ENCODE data around the gene SGPP2.

DNA sequence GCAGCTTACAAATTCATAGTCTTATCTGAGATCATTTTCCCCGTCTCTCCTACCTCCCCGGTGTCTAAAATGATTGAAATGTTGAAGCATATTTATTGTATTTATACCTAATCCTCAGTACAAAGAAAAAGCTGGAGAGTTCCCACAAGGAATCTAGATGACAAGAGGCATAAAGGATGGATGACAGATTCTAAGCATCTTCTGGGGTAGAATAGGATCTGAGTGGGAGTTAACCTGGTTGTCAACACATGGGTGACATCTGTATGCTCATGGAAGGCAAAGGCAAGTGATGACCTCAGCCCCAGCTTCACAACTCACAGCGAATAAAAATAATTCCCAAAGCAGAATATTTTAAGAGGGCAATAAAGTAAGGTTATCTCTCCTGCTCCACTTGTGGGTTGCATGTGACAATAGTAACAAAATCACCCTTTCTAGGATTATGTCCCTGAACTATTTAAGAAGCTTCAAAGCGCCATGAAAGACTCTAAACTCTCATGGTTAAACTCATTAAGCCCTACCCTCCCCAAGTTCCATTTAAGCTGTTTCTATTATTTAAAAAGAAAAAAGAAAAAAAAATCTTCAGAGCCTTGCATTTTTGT is 32.2 kb downstream of the SGPP2 start:
- TF ChIP-seq, protein P1, sequence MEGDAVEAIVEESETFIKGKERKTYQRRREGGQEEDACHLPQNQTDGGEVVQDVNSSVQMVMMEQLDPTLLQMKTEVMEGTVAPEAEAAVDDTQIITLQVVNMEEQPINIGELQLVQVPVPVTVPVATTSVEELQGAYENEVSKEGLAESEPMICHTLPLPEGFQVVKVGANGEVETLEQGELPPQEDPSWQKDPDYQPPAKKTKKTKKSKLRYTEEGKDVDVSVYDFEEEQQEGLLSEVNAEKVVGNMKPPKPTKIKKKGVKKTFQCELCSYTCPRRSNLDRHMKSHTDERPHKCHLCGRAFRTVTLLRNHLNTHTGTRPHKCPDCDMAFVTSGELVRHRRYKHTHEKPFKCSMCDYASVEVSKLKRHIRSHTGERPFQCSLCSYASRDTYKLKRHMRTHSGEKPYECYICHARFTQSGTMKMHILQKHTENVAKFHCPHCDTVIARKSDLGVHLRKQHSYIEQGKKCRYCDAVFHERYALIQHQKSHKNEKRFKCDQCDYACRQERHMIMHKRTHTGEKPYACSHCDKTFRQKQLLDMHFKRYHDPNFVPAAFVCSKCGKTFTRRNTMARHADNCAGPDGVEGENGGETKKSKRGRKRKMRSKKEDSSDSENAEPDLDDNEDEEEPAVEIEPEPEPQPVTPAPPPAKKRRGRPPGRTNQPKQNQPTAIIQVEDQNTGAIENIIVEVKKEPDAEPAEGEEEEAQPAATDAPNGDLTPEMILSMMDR (IDR thresholded peaks at IDR 0.05; ENCODE audit: extremely low read depth in 1 of 2, insufficient read depth in 1 of 2, low read depth in 1 of 2, low read length in 2 of 2) = no peak
- TF ChIP-seq POLR2AphosphoS5 (IDR thresholded peaks at IDR 0.05; ENCODE audit: insufficient read depth, low read depth, low read length) (no peak), POLR2A (IDR thresholded peaks at IDR 0.05; ENCODE audit: low read depth, low read length) (no peak), EZH2 (IDR thresholded peaks at IDR 0.05; ENCODE audit: borderline replicate concordance, low read depth, low read length, severe bottlenecking) (no peak), GATA2 (IDR thresholded peaks at IDR 0.05; ENCODE audit: insufficient read depth, insufficient read length, low read depth, low read length) (no peak), FOS (IDR thresholded peaks at IDR 0.05; ENCODE audit: borderline replicate concordance, insufficient read depth, low read length) (no peak), MAX (IDR thresholded peaks at IDR 0.05; ENCODE audit: insufficient read depth, insufficient read length) (no peak), MYC (IDR thresholded peaks at IDR 0.05; ENCODE audit: low read depth, low read length) (no peak)
